HCT116 (cell line): Measurements from ENCODE around the gene MOV10. TPM values are rescaled to one million over a fixed set of nuclear protein-coding genes. Genes with fewer than 3 reads are reported as not detected.

ENCODE experiments used
- ATAC-seq: fragments of 200-7000 bp; cut with Tn5 transposase; 2 replicates; pipeline ENCODE4 v1.9.1; 2020; ENCODE audit warnings: mild to moderate bottlenecking, moderate library complexity
- BruUV-seq: library from RNA; stranded (reverse); fragments of 400-500 nt; replicated peaks from 2 replicates; lab custom pipeline; 2021; lab: Mats Ljungman, UMichigan
- CTCF ChIA-PET: fragments of 300-600 bp; sonication (Branson Sonifier 250); formaldehyde crosslinking; loops from one replicate; lab custom pipeline; 2021; ENCODE audit warnings: antibody characterized with exemption; lab: Charles Lee
- POLR2A ChIA-PET: fragments of 300-600, 350-600 bp; sonication (Branson Sonifier 250); formaldehyde crosslinking; loops from one replicate; lab custom pipeline; 2021; ENCODE audit warnings: antibody characterized with exemption; lab: Charles Lee
- RAD21 ChIA-PET, 2 experiments: fragments of 300-600 bp; sonication (Branson Sonifier 250); formaldehyde crosslinking; loops; one replicate each; lab custom pipeline; 2023; ENCODE audit warnings: low total read pairs in 2 of 2; ENCODE audit not compliant: uncharacterized antibody in 2 of 2, unreplicated experiment in 2 of 2, low non-redundant PET in 1 of 2; lab: Charles Lee
- DNase-seq: peaks from one replicate; pipeline ENCODE4 v3.0.0-alpha.2; 2010; ENCODE audit warnings: low read depth, low spot score
- H2AFZ ChIP-seq: fragments of 200-600 bp; shearing (Covaris generic), sonication (generic); 2 replicates; pipeline ENCODE4 v1.6.1; 2017; ENCODE audit warnings: low read depth, mixed run types, mixed read lengths, antibody characterized with exemption, low read length; ENCODE audit not compliant: poor library complexity, severe bottlenecking
- H3K27ac ChIP-seq: 2 replicates; pipeline ENCODE4 v1.5.1; 2012; ENCODE audit warnings: low read depth, low read length
- H3K27me3 ChIP-seq: fragments of 200-600 bp; sonication (generic); 2 replicates; pipeline ENCODE4 v1.6.1; 2016; ENCODE audit warnings: mixed run types, low read length, mixed read lengths; ENCODE audit not compliant: insufficient read depth
- H3K36me3 ChIP-seq, 2 experiments: fragments of 200-500 bp in 1 of 2; fragments of 200-600 bp in 1 of 2; sonication (Bioruptor generic) in 1 of 2; sonication (generic) in 1 of 2; 2 replicates each; pipeline versions ENCODE4 v1.5.1 to v1.6.1; 2014 to 2016; ENCODE audit warnings: low read length in 2 of 2, inconsistent platforms in 1 of 2, mixed read lengths in 1 of 2, mixed run types in 1 of 2; ENCODE audit not compliant: insufficient read depth in 2 of 2, control insufficient read depth in 1 of 2
- H3K4me1 ChIP-seq, 2 experiments: fragments of 200-600 bp in 1 of 2; sonication (generic) in 1 of 2; 2 replicates each; pipeline versions ENCODE4 v1.5.1 to v1.6.1; 2012 to 2017; ENCODE audit warnings: low read length in 2 of 2, inconsistent platforms in 1 of 2, mild to moderate bottlenecking in 1 of 2, mixed read lengths in 1 of 2, mixed run types in 1 of 2, moderate library complexity in 1 of 2; ENCODE audit not compliant: insufficient read depth in 2 of 2, control insufficient read depth in 1 of 2
- H3K4me2 ChIP-seq: fragments of 200-600 bp; sonication (generic); 2 replicates; pipeline ENCODE4 v1.6.1; 2017; ENCODE audit warnings: mixed run types, low read length, mixed read lengths
- H3K4me3 ChIP-seq, 2 experiments: fragments of 200-600 bp in 1 of 2; sonication (generic) in 1 of 2; replicated peaks in 1 of 2; 2 replicates each; pipeline ENCODE4 v1.5.1; 2011 to 2016; ENCODE audit warnings: low read length in 2 of 2, control low read depth in 1 of 2, low read depth in 1 of 2, mild to moderate bottlenecking in 1 of 2, mixed read lengths in 1 of 2, mixed run types in 1 of 2
- H3K79me2 ChIP-seq: fragments of 200-600 bp; sonication (generic); 2 replicates; pipeline ENCODE4 v1.6.1; 2017; ENCODE audit warnings: mild to moderate bottlenecking, mixed run types, low read length, moderate library complexity, mixed read lengths; ENCODE audit not compliant: insufficient read depth
- H3K9ac ChIP-seq: fragments of 200-600 bp; sonication (generic); 2 replicates; pipeline ENCODE4 v1.6.1; 2016; ENCODE audit warnings: low read length, mixed read lengths
- H3K9me2 ChIP-seq: fragments of 200-600 bp; sonication (generic), shearing (Covaris generic); 2 replicates; pipeline ENCODE4 v1.6.1; 2017; ENCODE audit warnings: mixed run types, mild to moderate bottlenecking, moderate library complexity; ENCODE audit not compliant: insufficient read depth
- H3K9me3 ChIP-seq, 2 experiments: fragments of 200-500 bp in 1 of 2; fragments of 200-600 bp in 1 of 2; sonication (Bioruptor generic) in 1 of 2; sonication (generic) in 1 of 2; 2 replicates each; pipeline ENCODE4 v1.6.1; 2014 to 2017; ENCODE audit warnings: low read length in 2 of 2, mixed read lengths in 2 of 2, inconsistent platforms in 1 of 2, low read depth in 1 of 2, mild to moderate bottlenecking in 1 of 2, mixed run types in 1 of 2, moderate library complexity in 1 of 2; ENCODE audit not compliant: control insufficient read depth in 1 of 2, insufficient read depth in 1 of 2
- H4K20me1 ChIP-seq: fragments of 200-600 bp; sonication (generic), shearing (Covaris generic); 2 replicates; pipeline ENCODE4 v1.6.1; 2017; ENCODE audit warnings: mixed run types, mild to moderate bottlenecking, moderate library complexity; ENCODE audit not compliant: insufficient read depth
- CBX3 ChIP-seq: IDR thresholded peaks from 2 replicates; pipeline ENCODE4 v1.6.1; 2012; ENCODE audit warnings: low read depth
- CEBPB ChIP-seq: IDR thresholded peaks from 2 replicates; pipeline ENCODE4 v1.6.1; 2012; ENCODE audit warnings: low read depth
- EGR1 ChIP-seq: IDR thresholded peaks from 2 replicates; pipeline ENCODE4 v1.6.1; 2012; ENCODE audit warnings: low read depth
- ELF1 ChIP-seq: IDR thresholded peaks from 2 replicates; pipeline ENCODE4 v1.6.1; 2012; ENCODE audit warnings: low read depth, borderline replicate concordance
- EZH2 ChIP-seq: fragments of 200-600 bp; sonication (generic); IDR thresholded peaks from 2 replicates; pipeline ENCODE4 v1.6.1; 2017; ENCODE audit warnings: antibody characterized with exemption, mixed run types
- EZH2phosphoT487 ChIP-seq: fragments of 200-600 bp; IDR thresholded peaks from 2 replicates; pipeline ENCODE4 v1.6.1; 2018; ENCODE audit warnings: antibody characterized with exemption, borderline replicate concordance
- FOSL1 ChIP-seq: IDR thresholded peaks from 2 replicates; pipeline ENCODE4 v1.6.1; 2012; ENCODE audit warnings: low read depth
- JUND ChIP-seq: IDR thresholded peaks from 2 replicates; pipeline ENCODE4 v1.6.1; 2012
- POLR2A ChIP-seq: IDR thresholded peaks from 2 replicates; pipeline ENCODE4 v1.7.0; 2011; ENCODE audit warnings: borderline replicate concordance; ENCODE audit not compliant: insufficient read depth, insufficient read length; ENCODE audit errors: extremely low read depth
- POLR2AphosphoS5 ChIP-seq: IDR thresholded peaks from 2 replicates; pipeline ENCODE4 v1.6.1; 2011; ENCODE audit warnings: mild to moderate bottlenecking, low read depth, low read length, moderate library complexity
- RAD21 ChIP-seq: IDR thresholded peaks from 2 replicates; pipeline ENCODE4 v1.6.1; 2012; ENCODE audit warnings: low read depth, mild to moderate bottlenecking
- SIN3A ChIP-seq: IDR thresholded peaks from 2 replicates; pipeline ENCODE4 v1.6.1; 2012; ENCODE audit warnings: low read depth
- TCF7L2 ChIP-seq: IDR thresholded peaks from 2 replicates; pipeline ENCODE4 v1.7.0; 2011; ENCODE audit warnings: borderline replicate concordance, inconsistent platforms; ENCODE audit not compliant: insufficient read depth, insufficient read length; ENCODE audit errors: extremely low read depth
- YY1 ChIP-seq: IDR thresholded peaks from 2 replicates; pipeline ENCODE4 v1.6.1; 2011; ENCODE audit warnings: low read length, low read depth, moderate library complexity, mild to moderate bottlenecking; ENCODE audit not compliant: insufficient replicate concordance; ENCODE audit errors: extremely low read depth
- ZFX ChIP-seq: fragments of 450-650 bp; IDR thresholded peaks from 2 replicates; pipeline ENCODE4 v1.6.1; 2017
- ZNF274 ChIP-seq: fragments of 200-500 bp; sonication (Bioruptor generic); IDR thresholded peaks from 2 replicates; pipeline ENCODE4 v1.6.1; 2014; ENCODE audit warnings: mild to moderate bottlenecking, low read depth, low read length, inconsistent platforms
- intact Hi-C: fragments of 100-400 bp; cut with micrococcal nuclease; formaldehyde crosslinking; loops from 2 replicates; pipeline ENCODE4 v1.10.0; 2022
- total RNA-seq: library from RNA; stranded (reverse); gene quantifications from one replicate; pipeline ENCODE4 v1.2.1, GENCODE V29; 2021; ENCODE audit not compliant: unreplicated experiment
- TF ChIP-seq, protein P1 (sequence below): IDR thresholded peaks from 2 replicates; pipeline ENCODE4 v1.6.1; 2012
- TF ChIP-seq, protein P2 (sequence below), 3 experiments: fragments of 200-600 bp in 1 of 3; sonication (generic) in 1 of 3; IDR thresholded peaks in 2 of 3; conservative IDR thresholded peaks in 1 of 3; 2 replicates each; pipeline ENCODE4 v1.5.1; 2012 to 2017; ENCODE audit warnings: low read depth in 2 of 3, low read length in 2 of 3, antibody characterized with exemption in 1 of 3, borderline replicate concordance in 1 of 3, control low read depth in 1 of 3, mild to moderate bottlenecking in 1 of 3, mixed read lengths in 1 of 3, mixed run types in 1 of 3, moderate library complexity in 1 of 3; ENCODE audit not compliant: insufficient read depth in 1 of 3
- TF ChIP-seq, protein P3 (sequence below): IDR thresholded peaks from 2 replicates; pipeline ENCODE4 v1.6.1; 2012
- TF ChIP-seq, protein P4 (sequence below): IDR thresholded peaks from 2 replicates; pipeline ENCODE4 v1.6.1; 2012; ENCODE audit warnings: low read depth

Gene MOV10
- total RNA-seq, 1 experiment from 2014 or later: 109 TPM

DNA sequence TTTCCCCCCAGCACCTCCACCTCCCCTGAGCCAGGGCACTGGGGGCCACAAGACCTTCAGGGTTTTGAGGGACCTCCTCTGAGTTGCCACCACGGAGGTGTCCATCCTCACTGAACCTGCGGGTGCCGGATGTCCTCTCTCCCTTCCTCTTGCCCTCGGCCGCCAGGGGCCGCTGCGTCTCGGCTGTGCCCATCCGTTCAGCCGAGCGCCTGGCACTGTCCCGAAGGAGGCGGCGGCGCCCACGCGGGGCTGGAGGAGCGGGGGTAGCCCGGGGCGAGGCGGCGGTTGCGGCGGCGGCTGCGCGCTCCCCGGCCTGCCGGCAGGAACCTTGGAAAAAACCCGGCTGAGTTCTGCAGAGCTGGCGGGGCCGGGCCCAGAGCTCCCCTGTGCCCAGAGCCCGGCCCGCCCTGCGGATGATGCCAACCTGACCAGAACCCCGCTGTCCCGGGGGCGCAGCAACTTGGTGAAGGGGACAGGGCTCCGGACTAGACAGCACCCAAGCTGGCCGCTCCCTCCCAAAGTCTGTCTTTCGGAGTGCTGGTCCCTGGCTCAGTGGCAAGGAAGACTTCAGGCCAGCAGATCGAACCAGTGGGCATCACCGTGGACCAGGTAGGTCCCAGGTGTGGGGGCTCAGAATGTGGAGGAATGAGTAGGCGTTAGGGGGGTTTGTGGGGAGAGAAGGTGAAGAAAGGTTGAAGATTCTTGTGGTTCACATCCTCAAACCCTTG is 44.4 kb downstream of the MOV10 start:
- no peaks in the 10 kb centered on the region for H3K27me3 ChIP-seq
- H3K4me2 ChIP-seq: peak overlapping the region; percentile 79
- H3K79me2 ChIP-seq: no peaks in the 10 kb centered on the region
- DNase-seq (no peak), ATAC-seq (peak; percentile 59)
- POLR2A ChIA-PET: no interaction called here
- BruUV-seq: no TSS peak
- H2AFZ ChIP-seq: peak overlapping the region; percentile 70
- no peaks in the 10 kb centered on the region for H3K9me3 ChIP-seq
- RAD21 ChIA-PET: interaction anchor here (0.6 to 1.9 kb wide), 3 partner anchors 17 to 85 kb away, joined by 3 to 6 read pairs (median 3); no protein-coding TSS in a partner anchor
- H3K9ac ChIP-seq: peak overlapping the region; percentile 40
- peak overlapping the region; percentile 19 to 52 for H3K4me3 ChIP-seq
- peaks cover 9 to 33% of the 10 kb centered on the region in 2 experiments for H3K4me1 ChIP-seq
- no peaks in the 10 kb centered on the region for H3K36me3 ChIP-seq
- H3K9me2 ChIP-seq: no peaks in the 10 kb centered on the region
- no peak overlapping the region for H3K27ac ChIP-seq
- intact Hi-C loops: loop anchor here (5.0 kb wide), 2 partner anchors 163 to 238 kb away; partner anchors contain the start of gene SLC16A1
- CTCF ChIA-PET: interaction anchor here (0.8 to 4.8 kb wide), 6 partner anchors 11 to 354 kb away, joined by 3 to 44 read pairs (median 7); partner anchors contain the start of gene LRIG2
- H4K20me1 ChIP-seq: no peaks in the 10 kb centered on the region
- TF ChIP-seq, protein P1, sequence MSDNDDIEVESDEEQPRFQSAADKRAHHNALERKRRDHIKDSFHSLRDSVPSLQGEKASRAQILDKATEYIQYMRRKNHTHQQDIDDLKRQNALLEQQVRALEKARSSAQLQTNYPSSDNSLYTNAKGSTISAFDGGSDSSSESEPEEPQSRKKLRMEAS: peak; percentile 27; the same call in 1 of the 2 replicates
- TF ChIP-seq POLR2AphosphoS5 (0 out of 2 replicates have a peak, but pooled peaks have one; percentile 15), TCF7L2 (no peak), ZFX (no peak), SIN3A (no peak), ELF1 (no peak), EZH2phosphoT487 (no peak), YY1 (peak; percentile 72), RAD21 (peak; percentile 77), POLR2A (no peak), EZH2 (no peak), CBX3 (no peak), FOSL1 (no peak), JUND (no peak), ZNF274 (no peak), EGR1 (peak; percentile 61; the same call in 1 of the 2 replicates), CEBPB (no peak)
- TF ChIP-seq, protein P2, sequence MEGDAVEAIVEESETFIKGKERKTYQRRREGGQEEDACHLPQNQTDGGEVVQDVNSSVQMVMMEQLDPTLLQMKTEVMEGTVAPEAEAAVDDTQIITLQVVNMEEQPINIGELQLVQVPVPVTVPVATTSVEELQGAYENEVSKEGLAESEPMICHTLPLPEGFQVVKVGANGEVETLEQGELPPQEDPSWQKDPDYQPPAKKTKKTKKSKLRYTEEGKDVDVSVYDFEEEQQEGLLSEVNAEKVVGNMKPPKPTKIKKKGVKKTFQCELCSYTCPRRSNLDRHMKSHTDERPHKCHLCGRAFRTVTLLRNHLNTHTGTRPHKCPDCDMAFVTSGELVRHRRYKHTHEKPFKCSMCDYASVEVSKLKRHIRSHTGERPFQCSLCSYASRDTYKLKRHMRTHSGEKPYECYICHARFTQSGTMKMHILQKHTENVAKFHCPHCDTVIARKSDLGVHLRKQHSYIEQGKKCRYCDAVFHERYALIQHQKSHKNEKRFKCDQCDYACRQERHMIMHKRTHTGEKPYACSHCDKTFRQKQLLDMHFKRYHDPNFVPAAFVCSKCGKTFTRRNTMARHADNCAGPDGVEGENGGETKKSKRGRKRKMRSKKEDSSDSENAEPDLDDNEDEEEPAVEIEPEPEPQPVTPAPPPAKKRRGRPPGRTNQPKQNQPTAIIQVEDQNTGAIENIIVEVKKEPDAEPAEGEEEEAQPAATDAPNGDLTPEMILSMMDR (IDR thresholded peaks at IDR 0.05 in 2 of 3, conservative IDR thresholded peaks at IDR 0.05 in 1 of 3; ENCODE audit: borderline replicate concordance in 1 of 3, insufficient read depth in 1 of 3, low read depth in 2 of 3, low read length in 2 of 3): peak; percentile 77 to 91 (median 84)
- TF ChIP-seq, protein P3, sequence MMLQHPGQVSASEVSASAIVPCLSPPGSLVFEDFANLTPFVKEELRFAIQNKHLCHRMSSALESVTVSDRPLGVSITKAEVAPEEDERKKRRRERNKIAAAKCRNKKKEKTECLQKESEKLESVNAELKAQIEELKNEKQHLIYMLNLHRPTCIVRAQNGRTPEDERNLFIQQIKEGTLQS: no peak
- TF ChIP-seq, protein P4, sequence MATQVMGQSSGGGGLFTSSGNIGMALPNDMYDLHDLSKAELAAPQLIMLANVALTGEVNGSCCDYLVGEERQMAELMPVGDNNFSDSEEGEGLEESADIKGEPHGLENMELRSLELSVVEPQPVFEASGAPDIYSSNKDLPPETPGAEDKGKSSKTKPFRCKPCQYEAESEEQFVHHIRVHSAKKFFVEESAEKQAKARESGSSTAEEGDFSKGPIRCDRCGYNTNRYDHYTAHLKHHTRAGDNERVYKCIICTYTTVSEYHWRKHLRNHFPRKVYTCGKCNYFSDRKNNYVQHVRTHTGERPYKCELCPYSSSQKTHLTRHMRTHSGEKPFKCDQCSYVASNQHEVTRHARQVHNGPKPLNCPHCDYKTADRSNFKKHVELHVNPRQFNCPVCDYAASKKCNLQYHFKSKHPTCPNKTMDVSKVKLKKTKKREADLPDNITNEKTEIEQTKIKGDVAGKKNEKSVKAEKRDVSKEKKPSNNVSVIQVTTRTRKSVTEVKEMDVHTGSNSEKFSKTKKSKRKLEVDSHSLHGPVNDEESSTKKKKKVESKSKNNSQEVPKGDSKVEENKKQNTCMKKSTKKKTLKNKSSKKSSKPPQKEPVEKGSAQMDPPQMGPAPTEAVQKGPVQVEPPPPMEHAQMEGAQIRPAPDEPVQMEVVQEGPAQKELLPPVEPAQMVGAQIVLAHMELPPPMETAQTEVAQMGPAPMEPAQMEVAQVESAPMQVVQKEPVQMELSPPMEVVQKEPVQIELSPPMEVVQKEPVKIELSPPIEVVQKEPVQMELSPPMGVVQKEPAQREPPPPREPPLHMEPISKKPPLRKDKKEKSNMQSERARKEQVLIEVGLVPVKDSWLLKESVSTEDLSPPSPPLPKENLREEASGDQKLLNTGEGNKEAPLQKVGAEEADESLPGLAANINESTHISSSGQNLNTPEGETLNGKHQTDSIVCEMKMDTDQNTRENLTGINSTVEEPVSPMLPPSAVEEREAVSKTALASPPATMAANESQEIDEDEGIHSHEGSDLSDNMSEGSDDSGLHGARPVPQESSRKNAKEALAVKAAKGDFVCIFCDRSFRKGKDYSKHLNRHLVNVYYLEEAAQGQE: no peak
